GM23338 (cell line): ENCODE data around the gene CECR2.

Experiments used
- CREB1 ChIP-seq: fragments of 250-450 bp; sonication (Bioruptor Pico); IDR thresholded peaks from 2 replicates; pipeline ENCODE4 v1.5.0; 2020; ENCODE audit warnings: low read depth, mild to moderate bottlenecking, moderate library complexity
- EZH2 ChIP-seq: fragments of 200-600 bp; sonication (generic); IDR thresholded peaks from one replicate; pipeline ENCODE4 v1.8.0; 2017; ENCODE audit warnings: antibody characterized with exemption, mild to moderate bottlenecking, low read depth; ENCODE audit not compliant: unreplicated experiment
- EZH2phosphoT487 ChIP-seq: fragments of 200-600 bp; sonication (generic); IDR thresholded peaks from one replicate; pipeline ENCODE4 v1.8.1; 2018; ENCODE audit warnings: antibody characterized with exemption; ENCODE audit not compliant: unreplicated experiment
- POLR2AphosphoS5 ChIP-seq: IDR thresholded peaks from 2 replicates; pipeline ENCODE4 v1.6.1; 2016; ENCODE audit warnings: antibody characterized with exemption, low read depth
- ZNF331 ChIP-seq: fragments of 250-450 bp; sonication (Bioruptor Pico); IDR thresholded peaks from 2 replicates; pipeline ENCODE4 v1.5.0; 2020; ENCODE audit warnings: low read depth, mild to moderate bottlenecking, moderate library complexity
- TF ChIP-seq, protein P1 (sequence below), 2 experiments: fragments of 200-600 bp in 1 of 2; sonication (generic) in 1 of 2; conservative IDR thresholded peaks; 2 replicates each; pipeline versions ENCODE4 v1.5.1 to v1.6.1; 2016 to 2017; ENCODE audit warnings: antibody characterized with exemption in 2 of 2, low read depth in 2 of 2, mild to moderate bottlenecking in 2 of 2, moderate library complexity in 1 of 2
- TF ChIP-seq, protein P2 (sequence below): IDR thresholded peaks from one replicate; pipeline ENCODE4 v1.6.1; 2018; ENCODE audit warnings: antibody characterized with exemption; ENCODE audit not compliant: unreplicated experiment

DNA sequence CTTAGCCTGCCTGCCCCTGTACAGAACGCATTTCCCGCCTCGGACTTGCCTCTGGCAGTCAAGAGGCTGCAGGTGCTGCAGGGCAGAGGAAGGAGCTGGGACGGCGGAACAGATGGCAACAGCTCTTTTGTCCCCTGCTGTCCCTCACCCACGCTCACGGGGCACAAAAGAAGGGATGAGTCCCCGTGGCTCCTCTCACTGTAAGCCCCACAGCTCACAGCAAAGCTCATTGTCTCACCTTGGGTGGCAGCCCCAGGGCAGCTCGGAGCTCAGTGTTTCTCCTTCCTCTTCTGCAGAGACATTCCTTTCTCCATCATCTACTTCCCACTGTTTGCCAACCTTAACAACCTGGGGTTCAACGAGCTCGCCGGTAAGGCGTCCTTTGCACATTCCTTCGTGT is 218.4 kb downstream of the CECR2 start:
- TF ChIP-seq, protein P1, sequence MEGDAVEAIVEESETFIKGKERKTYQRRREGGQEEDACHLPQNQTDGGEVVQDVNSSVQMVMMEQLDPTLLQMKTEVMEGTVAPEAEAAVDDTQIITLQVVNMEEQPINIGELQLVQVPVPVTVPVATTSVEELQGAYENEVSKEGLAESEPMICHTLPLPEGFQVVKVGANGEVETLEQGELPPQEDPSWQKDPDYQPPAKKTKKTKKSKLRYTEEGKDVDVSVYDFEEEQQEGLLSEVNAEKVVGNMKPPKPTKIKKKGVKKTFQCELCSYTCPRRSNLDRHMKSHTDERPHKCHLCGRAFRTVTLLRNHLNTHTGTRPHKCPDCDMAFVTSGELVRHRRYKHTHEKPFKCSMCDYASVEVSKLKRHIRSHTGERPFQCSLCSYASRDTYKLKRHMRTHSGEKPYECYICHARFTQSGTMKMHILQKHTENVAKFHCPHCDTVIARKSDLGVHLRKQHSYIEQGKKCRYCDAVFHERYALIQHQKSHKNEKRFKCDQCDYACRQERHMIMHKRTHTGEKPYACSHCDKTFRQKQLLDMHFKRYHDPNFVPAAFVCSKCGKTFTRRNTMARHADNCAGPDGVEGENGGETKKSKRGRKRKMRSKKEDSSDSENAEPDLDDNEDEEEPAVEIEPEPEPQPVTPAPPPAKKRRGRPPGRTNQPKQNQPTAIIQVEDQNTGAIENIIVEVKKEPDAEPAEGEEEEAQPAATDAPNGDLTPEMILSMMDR (conservative IDR thresholded peaks at IDR 0.05; ENCODE audit: low read depth in 2 of 2): no peak
- no peak for TF ChIP-seq POLR2AphosphoS5
- TF ChIP-seq EZH2: no peak
- no peak for TF ChIP-seq EZH2phosphoT487
- TF ChIP-seq ZNF331 (CRISPR knock-in tag): no peak
- TF ChIP-seq, protein P2, sequence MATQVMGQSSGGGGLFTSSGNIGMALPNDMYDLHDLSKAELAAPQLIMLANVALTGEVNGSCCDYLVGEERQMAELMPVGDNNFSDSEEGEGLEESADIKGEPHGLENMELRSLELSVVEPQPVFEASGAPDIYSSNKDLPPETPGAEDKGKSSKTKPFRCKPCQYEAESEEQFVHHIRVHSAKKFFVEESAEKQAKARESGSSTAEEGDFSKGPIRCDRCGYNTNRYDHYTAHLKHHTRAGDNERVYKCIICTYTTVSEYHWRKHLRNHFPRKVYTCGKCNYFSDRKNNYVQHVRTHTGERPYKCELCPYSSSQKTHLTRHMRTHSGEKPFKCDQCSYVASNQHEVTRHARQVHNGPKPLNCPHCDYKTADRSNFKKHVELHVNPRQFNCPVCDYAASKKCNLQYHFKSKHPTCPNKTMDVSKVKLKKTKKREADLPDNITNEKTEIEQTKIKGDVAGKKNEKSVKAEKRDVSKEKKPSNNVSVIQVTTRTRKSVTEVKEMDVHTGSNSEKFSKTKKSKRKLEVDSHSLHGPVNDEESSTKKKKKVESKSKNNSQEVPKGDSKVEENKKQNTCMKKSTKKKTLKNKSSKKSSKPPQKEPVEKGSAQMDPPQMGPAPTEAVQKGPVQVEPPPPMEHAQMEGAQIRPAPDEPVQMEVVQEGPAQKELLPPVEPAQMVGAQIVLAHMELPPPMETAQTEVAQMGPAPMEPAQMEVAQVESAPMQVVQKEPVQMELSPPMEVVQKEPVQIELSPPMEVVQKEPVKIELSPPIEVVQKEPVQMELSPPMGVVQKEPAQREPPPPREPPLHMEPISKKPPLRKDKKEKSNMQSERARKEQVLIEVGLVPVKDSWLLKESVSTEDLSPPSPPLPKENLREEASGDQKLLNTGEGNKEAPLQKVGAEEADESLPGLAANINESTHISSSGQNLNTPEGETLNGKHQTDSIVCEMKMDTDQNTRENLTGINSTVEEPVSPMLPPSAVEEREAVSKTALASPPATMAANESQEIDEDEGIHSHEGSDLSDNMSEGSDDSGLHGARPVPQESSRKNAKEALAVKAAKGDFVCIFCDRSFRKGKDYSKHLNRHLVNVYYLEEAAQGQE: no peak
- TF ChIP-seq CREB1 (CRISPR knock-in tag): no peak
